ENCODE data around the gene PROSER3.

The PROSER3 gene

GRCh38 chr19:35816846-35817245, 58.9 kb downstream of the PROSER3 start:
- DNase-seq (ENCODE audit: low read depth in 2 of 2) = no peak

- DNase-seq (ENCODE audit: low read depth in 2 of 2) = no peak
These were observed 60.5 kb downstream of the PROSER3 start for GRCh38 chr19:35818445-35818844.
